OCI-M2 (cell line): ENCODE results near the gene LDAH.

Source experiments
- DNase-seq: peaks from one replicate; lab custom pipeline; 2025; ENCODE audit not compliant: unreplicated experiment; lab: John Stamatoyannopoulos, UW

LDAH gene

DNA sequence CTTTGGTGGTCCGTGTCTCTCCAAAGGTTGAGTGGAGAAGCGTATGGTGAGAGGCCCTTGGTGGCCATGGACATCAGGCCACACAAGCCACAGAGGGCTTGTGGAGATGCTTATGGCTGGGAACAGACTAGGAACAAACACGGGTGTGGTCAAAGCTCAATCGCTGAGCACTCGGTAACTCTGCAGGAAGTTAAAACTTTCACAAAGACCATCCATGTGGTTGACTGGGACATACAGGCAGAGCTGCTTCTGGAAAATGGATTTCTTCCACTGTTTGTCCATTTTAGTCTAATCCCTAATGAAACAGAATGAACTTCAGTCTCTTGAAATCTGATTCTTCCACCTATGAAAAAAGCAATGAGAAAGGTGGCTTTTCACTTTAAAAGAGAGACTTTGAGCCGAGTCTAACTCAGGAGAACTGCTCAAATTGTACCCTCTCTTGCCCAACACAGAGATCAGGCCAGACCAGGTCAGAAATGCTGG, 138.3 kb downstream of the LDAH start:
- no peak for DNase-seq

- DNase-seq: no peak
These were observed 140.6 kb downstream of the LDAH start for GRCh38 chr2:20682167-20682920.

- no peak for DNase-seq
These were observed 142.0 kb downstream of the LDAH start for GRCh38 chr2:20680744-20681375.

- DNase-seq: no peak
These were observed 144.1 kb downstream of the LDAH start for GRCh38 chr2:20678780-20679179.

GRCh38 chr2:20678086-20678395, 144.9 kb downstream of the LDAH start:
- no peak for DNase-seq

DNA sequence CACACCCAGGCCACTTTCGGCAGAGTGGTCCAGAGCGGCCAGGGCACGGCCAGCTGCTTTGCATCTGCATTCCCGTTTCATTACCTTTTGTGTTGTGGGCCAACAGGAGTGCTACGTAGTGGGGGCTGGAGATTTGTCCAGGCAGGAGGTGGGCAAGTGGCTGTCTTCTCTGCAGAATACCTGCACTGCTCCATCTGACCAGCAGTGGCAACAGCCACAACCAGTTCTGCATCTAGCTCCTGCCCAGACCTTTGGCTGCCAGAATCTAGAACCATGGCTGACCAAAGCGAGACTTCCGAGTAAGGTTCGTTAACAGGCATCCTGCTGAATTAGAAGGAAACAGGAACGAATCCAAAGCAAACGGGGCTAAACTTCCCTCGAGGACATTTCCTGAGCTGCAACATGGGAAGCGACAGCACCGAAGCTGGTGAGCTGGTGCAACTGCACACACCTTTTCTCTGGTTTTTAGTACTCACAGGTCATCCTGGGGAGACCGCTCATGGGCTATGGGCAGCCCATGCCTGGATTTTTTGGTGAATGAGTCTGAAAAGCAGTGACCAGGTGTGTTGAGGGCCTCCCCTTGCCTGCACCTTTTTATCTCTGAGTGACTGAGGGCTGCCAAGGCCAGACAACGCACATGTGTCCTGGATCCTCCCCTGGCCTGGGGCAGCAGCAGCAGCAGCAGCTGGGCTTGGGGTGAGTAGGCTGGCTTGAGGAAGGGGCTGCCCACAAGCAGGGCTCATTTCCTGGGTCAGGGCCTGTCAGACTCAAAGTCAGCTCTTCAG, 145.4 kb downstream of the LDAH start:
- DNase-seq: no peak

DNA sequence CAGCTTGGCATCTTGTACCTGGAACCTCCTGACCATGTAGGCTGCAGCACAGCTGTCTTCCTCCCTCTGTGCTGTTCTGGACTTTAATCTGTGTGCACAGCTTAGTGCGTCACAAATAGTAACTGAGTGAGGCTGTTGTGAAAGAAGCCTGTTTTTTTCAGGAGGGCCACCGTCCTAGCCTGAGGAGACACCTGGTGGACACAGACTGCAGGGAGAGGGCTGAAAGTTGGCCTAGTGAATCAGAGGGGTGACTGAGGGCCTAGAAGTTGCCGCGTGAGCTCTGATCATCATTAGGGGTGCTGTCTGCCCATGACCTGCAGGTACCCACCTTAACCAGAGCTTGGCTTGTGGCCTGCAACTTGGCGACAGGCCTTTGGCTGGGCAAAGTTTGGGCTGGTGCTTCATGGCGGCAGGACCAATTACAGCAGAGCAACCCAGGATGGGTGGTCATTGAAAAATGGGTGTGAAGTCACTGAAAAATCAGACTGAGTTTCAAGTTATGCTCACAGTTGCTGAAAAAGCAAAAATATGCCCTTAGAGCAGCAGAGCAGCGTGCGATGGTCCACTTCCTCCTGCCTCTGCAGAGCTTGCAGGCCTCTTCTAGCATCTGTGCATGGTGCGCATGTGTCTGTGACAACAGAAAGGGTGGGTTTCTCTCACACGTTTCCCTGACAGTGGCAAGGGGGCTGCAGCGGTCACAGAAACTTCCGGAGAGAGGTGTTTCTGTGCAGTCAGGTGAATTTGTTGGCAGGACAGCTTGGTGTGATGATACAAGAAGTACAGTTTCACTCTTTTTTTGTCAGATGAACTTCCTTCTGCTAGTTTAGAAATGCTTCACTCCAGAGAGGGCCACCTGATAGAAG, 146.3 kb downstream of the LDAH start:
- no peak for DNase-seq

GRCh38 chr2:20675701-20676352, 147.1 kb downstream of the LDAH start:
- no peak for DNase-seq

- no peak for DNase-seq
These were observed 147.8 kb downstream of the LDAH start for GRCh38 chr2:20674974-20675679.

DNA sequence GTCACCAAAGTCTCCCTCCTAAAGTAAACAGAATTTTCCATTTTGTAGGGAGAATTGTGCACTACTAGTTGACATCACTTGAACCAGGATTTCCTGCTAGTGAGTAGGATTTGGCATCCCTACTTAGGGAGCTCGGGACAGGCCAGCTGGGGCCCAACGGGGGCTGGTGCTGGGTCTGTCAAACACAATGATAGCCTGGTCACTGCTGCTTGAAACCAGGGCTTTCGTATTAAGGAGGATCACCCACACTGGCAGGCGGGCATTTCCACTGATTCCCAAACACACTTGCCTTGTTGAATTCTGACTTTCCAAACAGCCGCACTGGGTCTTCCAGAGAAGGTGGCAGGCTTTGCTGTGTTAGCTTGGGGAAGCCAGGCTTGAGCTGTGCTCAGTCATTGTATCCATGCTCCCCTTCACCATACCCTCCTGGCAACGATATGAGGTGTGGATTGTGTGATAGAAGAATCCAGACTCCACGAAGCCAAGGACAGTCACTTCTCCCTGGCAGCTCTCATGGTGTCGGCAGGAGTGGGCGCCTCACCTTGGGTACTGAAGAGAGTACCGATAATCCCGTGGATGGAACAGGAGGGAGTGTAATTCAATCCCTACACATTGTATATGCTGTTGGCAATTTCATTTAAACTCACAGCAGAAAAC, 148.5 kb downstream of the LDAH start:
- DNase-seq: no peak

- DNase-seq: no peak
These were observed 149.1 kb downstream of the LDAH start for GRCh38 chr2:20673686-20674308.

GRCh38 chr2:20672201-20672951, 150.5 kb downstream of the LDAH start:
- no peak for DNase-seq

DNA sequence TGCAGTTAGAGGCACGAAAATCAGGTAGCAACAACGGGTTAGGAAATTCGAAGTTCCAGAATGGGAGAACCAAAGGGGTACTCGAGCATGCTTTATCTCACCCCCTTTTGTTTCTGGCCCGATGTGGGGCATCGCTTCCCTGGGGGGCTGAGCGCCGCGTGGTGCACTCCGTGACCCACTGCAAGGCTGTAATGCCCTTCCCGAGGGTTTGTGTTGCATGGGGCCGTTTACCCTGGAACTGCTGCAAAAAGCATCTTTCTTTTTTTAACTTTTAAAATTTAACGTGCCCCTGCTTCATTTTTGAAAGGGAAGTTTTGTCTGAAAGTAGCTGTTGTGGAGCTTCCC, 151.2 kb downstream of the LDAH start:
- DNase-seq: no peak

GRCh38 chr2:20671036-20671735, 151.7 kb downstream of the LDAH start:
- DNase-seq: no peak

GRCh38 chr2:20670315-20671035, 152.4 kb downstream of the LDAH start:
- no peak for DNase-seq

DNA sequence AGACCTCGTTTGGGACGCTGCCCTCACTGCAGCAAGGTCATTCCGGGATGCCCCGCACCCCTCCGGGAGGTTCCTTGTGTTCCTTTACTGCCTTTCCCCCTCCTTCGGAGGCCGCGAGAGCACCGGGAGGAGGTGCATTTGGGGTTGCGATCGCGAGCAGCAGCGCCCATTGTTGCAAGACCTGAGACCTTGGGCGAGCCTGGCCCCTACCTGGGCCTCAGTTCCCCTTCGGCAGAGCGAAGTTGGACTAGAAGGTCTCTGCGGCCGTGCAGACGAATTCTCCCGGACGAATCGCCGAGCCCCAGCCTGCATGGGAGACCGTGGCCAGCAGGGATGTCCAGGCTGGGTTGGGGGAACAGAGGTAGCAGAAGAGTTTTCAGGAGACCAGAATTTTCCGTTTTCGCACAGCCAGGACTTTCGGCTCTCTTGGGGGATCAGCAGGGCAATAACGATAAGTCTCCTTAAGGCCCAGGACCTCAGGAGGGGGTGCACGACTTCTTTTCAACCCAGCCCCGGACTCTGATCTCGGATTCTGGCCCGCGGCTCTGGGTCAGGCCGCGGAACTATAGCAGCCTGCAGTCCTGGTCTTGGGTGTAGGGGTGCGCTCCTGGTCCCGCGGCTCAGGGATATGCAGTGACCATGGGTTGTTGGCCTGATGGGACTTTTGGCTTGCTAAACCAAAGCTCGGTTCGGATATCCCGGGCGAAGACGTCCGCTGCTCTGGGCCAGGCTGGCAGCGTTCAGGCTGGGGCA, 153.2 kb downstream of the LDAH start:
- no peak for DNase-seq
